ENCODE measurements around the gene CABLES2.

CABLES2 gene

GRCh38 chr20:62345681-62346370, 61.3 kb downstream of the CABLES2 start:
- no peak for DNase-seq

- DNase-seq = no peak
Observed at GRCh38 chr20:62344782-62345181, 62.3 kb downstream of the CABLES2 start.

- DNase-seq = no peak
Observed at GRCh38 chr20:62344092-62344491, 63.0 kb downstream of the CABLES2 start.

- DNase-seq = no peak
Observed at GRCh38 chr20:62342910-62343309, 64.2 kb downstream of the CABLES2 start.

- peak; percentile 20 to 65 (median 55) for DNase-seq
Observed at GRCh38 chr20:62339647-62340062, 67.4 kb downstream of the CABLES2 start.

Data from suppressor macrophage (primary cell).